22Rv1 (cell line): ENCODE measurements around the gene CD8B.

ENCODE experiments used
- H3K27ac ChIP-seq: fragments of 450-650 bp; 2 replicates; pipeline ENCODE4 v1.5.1; 2017
- CTCF ChIP-seq: fragments of 450-650 bp; IDR thresholded peaks from 2 replicates; pipeline ENCODE4 v1.5.1; 2017; ENCODE audit warnings: mild to moderate bottlenecking
- ZFX ChIP-seq: fragments of 450-650 bp; IDR thresholded peaks from 2 replicates; pipeline ENCODE4 v1.6.1; 2017; ENCODE audit warnings: antibody characterized with exemption, borderline replicate concordance

Gene CD8B

GRCh38 chr2:86779971-86780370 lies 81.7 kb downstream of the CD8B start:
- TF ChIP-seq ZFX (no peak), CTCF (no peak)
- H3K27ac ChIP-seq, result no peak overlapping the region

- TF ChIP-seq ZFX (no peak), CTCF (no peak)
- H3K27ac ChIP-seq, result no peak overlapping the region
Observed at GRCh38 chr2:86778957-86779356, 82.7 kb downstream of the CD8B start.

GRCh38 chr2:86776532-86776931 lies 85.2 kb downstream of the CD8B start:
- TF ChIP-seq ZFX, result no peak
- no peak for TF ChIP-seq CTCF
- no peak overlapping the region for H3K27ac ChIP-seq

- no peak overlapping the region for H3K27ac ChIP-seq
- TF ChIP-seq ZFX (no peak), CTCF (no peak)
Observed at GRCh38 chr2:86775338-86775737, 86.3 kb downstream of the CD8B start.

GRCh38 chr2:86774862-86775261 lies 86.8 kb downstream of the CD8B start:
- no peak for TF ChIP-seq CTCF
- H3K27ac ChIP-seq, result no peak overlapping the region

GRCh38 chr2:86772611-86773010 lies 89.1 kb downstream of the CD8B start:
- no peak overlapping the region for H3K27ac ChIP-seq
- no peak for TF ChIP-seq ZFX
- TF ChIP-seq CTCF, result no peak

- no peak overlapping the region for H3K27ac ChIP-seq
- no peak for TF ChIP-seq CTCF
- no peak for TF ChIP-seq ZFX
Observed at GRCh38 chr2:86770816-86771301, 90.8 kb downstream of the CD8B start.
